Measurements from ENCODE around the gene CPHXL. TPM values are rescaled to one million over a fixed set of nuclear protein-coding genes. Genes with fewer than 3 reads are reported as not detected.

Gene CPHXL
- total RNA-seq, 1 experiment from 2014 or later = not detected

- Histone ChIP-seq H3K4me1 (ENCODE audit: insufficient read depth, low read length, poor library complexity, severe bottlenecking) (no peaks in the 10 kb centered on the region), H3K27me3 (replicated peaks; ENCODE audit: insufficient read depth, low read depth, low read length, poor library complexity) (no peaks in the 10 kb centered on the region), H3K36me3 (ENCODE audit: insufficient read depth, low read length, poor library complexity, severe bottlenecking) (no peaks in the 10 kb centered on the region), H3K4me3 (ENCODE audit: low read depth, low read length, poor library complexity, severe bottlenecking) (no peak overlapping the region), H3K9me3 (ENCODE audit: low read depth, low read length, poor library complexity, severe bottlenecking) (no peaks in the 10 kb centered on the region), H3K27ac (ENCODE audit: low read depth, low read length, poor library complexity, severe bottlenecking) (no peak overlapping the region)
- BruUV-seq (replicated peaks) = no TSS peak
- CTCF ChIA-PET = interaction anchor here (0.5 to 1.2 kb wide), 5 partner anchors 214 to 565 kb away, joined by 3 to 7 read pairs (median 5); no protein-coding TSS in a partner anchor
- POLR2A ChIA-PET (ENCODE audit: low non-redundant PET) = no interaction called here
- peak; percentile 69 for DNase-seq (ENCODE audit: low spot score)
- TF ChIP-seq CTCF (conservative IDR thresholded peaks at IDR 0.05; ENCODE audit: low read depth, low read length) (peak; percentile 89), EZH2 (IDR thresholded peaks at IDR 0.05; ENCODE audit: borderline replicate concordance, low read depth, low read length, poor library complexity, severe bottlenecking) (no peak)
- intact Hi-C loops (cut with micrococcal nuclease; ENCODE audit: unreplicated experiment) = loop anchor here (1.0 to 10.0 kb wide), 5 partner anchors 117 to 565 kb away; partner anchors contain the start of genes ADAT1, KARS1 and TERF2IP
Observed at GRCh38 chr16:75764154-75764768, 38.0 kb upstream of the CPHXL start.

GRCh38 chr16:75763204-75763603 lies 36.9 kb upstream of the CPHXL start:
- DNase-seq (ENCODE audit: low spot score) = no peak
- H3K4me1 ChIP-seq (ENCODE audit: insufficient read depth, low read length, poor library complexity, severe bottlenecking) = no peaks in the 10 kb centered on the region
- H3K36me3 ChIP-seq (ENCODE audit: insufficient read depth, low read length, poor library complexity, severe bottlenecking) = no peaks in the 10 kb centered on the region
- POLR2A ChIA-PET (ENCODE audit: low non-redundant PET) = no interaction called here
- no peaks in the 10 kb centered on the region for H3K27me3 ChIP-seq (replicated peaks; ENCODE audit: insufficient read depth, low read depth, low read length, poor library complexity)
- CTCF ChIA-PET = interaction anchor here (1.0 to 1.2 kb wide), 2 partner anchors 290 to 564 kb away, joined by 3 to 5 read pairs; no protein-coding TSS in a partner anchor
- TF ChIP-seq CTCF (conservative IDR thresholded peaks at IDR 0.05; ENCODE audit: low read depth, low read length) (no peak), EZH2 (IDR thresholded peaks at IDR 0.05; ENCODE audit: borderline replicate concordance, low read depth, low read length, poor library complexity, severe bottlenecking) (no peak)
- no peaks in the 10 kb centered on the region for H3K9me3 ChIP-seq (ENCODE audit: low read depth, low read length, poor library complexity, severe bottlenecking)
- no TSS peak for BruUV-seq (replicated peaks)
- intact Hi-C loops (cut with micrococcal nuclease; ENCODE audit: unreplicated experiment) = loop anchor here (5.0 to 10.0 kb wide), 3 partner anchors 116 to 358 kb away; partner anchors contain the start of genes ADAT1, KARS1 and TERF2IP
- no peak overlapping the region for H3K27ac ChIP-seq (ENCODE audit: low read depth, low read length, poor library complexity, severe bottlenecking)
- no peak overlapping the region for H3K4me3 ChIP-seq (ENCODE audit: low read depth, low read length, poor library complexity, severe bottlenecking)

GRCh38 chr16:75762746-75763145 lies 36.5 kb upstream of the CPHXL start:
- no peak for TF ChIP-seq CTCF (conservative IDR thresholded peaks at IDR 0.05; ENCODE audit: low read depth, low read length)

More at GRCh38 chr16:75762746-75763145, 36.5 kb upstream of the CPHXL start:
- ChIA-PET CTCF (no interaction called here), POLR2A (ENCODE audit: low non-redundant PET) (no interaction called here)
- Histone ChIP-seq H3K9me3 (ENCODE audit: low read depth, low read length, poor library complexity, severe bottlenecking) (no peaks in the 10 kb centered on the region), H3K36me3 (ENCODE audit: insufficient read depth, low read length, poor library complexity, severe bottlenecking) (no peaks in the 10 kb centered on the region), H3K4me1 (ENCODE audit: insufficient read depth, low read length, poor library complexity, severe bottlenecking) (no peaks in the 10 kb centered on the region), H3K27me3 (replicated peaks; ENCODE audit: insufficient read depth, low read depth, low read length, poor library complexity) (no peaks in the 10 kb centered on the region), H3K4me3 (ENCODE audit: low read depth, low read length, poor library complexity, severe bottlenecking) (no peak overlapping the region), H3K27ac (ENCODE audit: low read depth, low read length, poor library complexity, severe bottlenecking) (no peak overlapping the region)
- intact Hi-C loops (cut with micrococcal nuclease; ENCODE audit: unreplicated experiment) = loop anchor here (5.0 to 10.0 kb wide), 3 partner anchors 115 to 358 kb away; partner anchors contain the start of genes ADAT1, KARS1 and TERF2IP
- BruUV-seq (replicated peaks) = no TSS peak
- DNase-seq (ENCODE audit: low spot score) = no peak
